OCI-M2 (cell line): ENCODE results near the gene PIK3CA.
"Not testable (repeated sequence)": the region's sequence is repeated elsewhere in the genome, so short reads cannot be mapped to it uniquely, and the experiment has no call there.

Experiments
- DNase-seq: peaks from one replicate; lab custom pipeline; 2025; ENCODE audit not compliant: unreplicated experiment; lab: John Stamatoyannopoulos, UW

Gene PIK3CA

GRCh38 chr3:179196098-179196497, 47.9 kb downstream of the PIK3CA start:
- no peak for DNase-seq

- DNase-seq = no peak
These were observed 48.5 kb downstream of the PIK3CA start for GRCh38 chr3:179196700-179197099.

GRCh38 chr3:179200790-179201189, 52.6 kb downstream of the PIK3CA start:
- no peak for DNase-seq

GRCh38 chr3:179215550-179215949, 67.4 kb downstream of the PIK3CA start:
- DNase-seq = not testable (repeated sequence)

- DNase-seq = not testable (repeated sequence)
These were observed 70.1 kb downstream of the PIK3CA start for GRCh38 chr3:179218213-179218612.

GRCh38 chr3:179223548-179223947, 75.4 kb downstream of the PIK3CA start:
- DNase-seq = no peak

GRCh38 chr3:179224584-179224983, 76.4 kb downstream of the PIK3CA start:
- DNase-seq = no peak

GRCh38 chr3:179227349-179227748, 79.2 kb downstream of the PIK3CA start:
- DNase-seq = no peak

GRCh38 chr3:179229177-179229576, 81.0 kb downstream of the PIK3CA start:
- DNase-seq = no peak

- DNase-seq = no peak
These were observed 84.9 kb downstream of the PIK3CA start for GRCh38 chr3:179233043-179233442.

- DNase-seq = no peak
These were observed 86.0 kb downstream of the PIK3CA start for GRCh38 chr3:179234199-179234598.

- no peak for DNase-seq
These were observed 88.6 kb downstream of the PIK3CA start for GRCh38 chr3:179236669-179237301.

GRCh38 chr3:179240299-179240698, 92.1 kb downstream of the PIK3CA start:
- DNase-seq = not testable (repeated sequence)

- not testable (repeated sequence) for DNase-seq
These were observed 94.7 kb downstream of the PIK3CA start for GRCh38 chr3:179242859-179243258.

- DNase-seq = no peak
These were observed 96.7 kb downstream of the PIK3CA start for GRCh38 chr3:179244878-179245277.

- DNase-seq = no peak
These were observed 99.3 kb downstream of the PIK3CA start for GRCh38 chr3:179247289-179248015.

- DNase-seq = no peak
These were observed 102.8 kb downstream of the PIK3CA start, which contains the start of gene KCNMB3 for GRCh38 chr3:179250803-179251476. TSS of gene KCNMB3 (minus strand) at chr3:179251114. CDS start at chr3:179250990, 124 bp downstream.

- no peak for DNase-seq
These were observed 108.7 kb downstream of the PIK3CA start for GRCh38 chr3:179256813-179257212.

- not testable (repeated sequence) for DNase-seq
These were observed 109.6 kb downstream of the PIK3CA start for GRCh38 chr3:179257742-179258141.

- DNase-seq = no peak
These were observed 110.7 kb downstream of the PIK3CA start for GRCh38 chr3:179258820-179259219.

GRCh38 chr3:179259959-179260756, 112.0 kb downstream of the PIK3CA start:
- DNase-seq = not testable (repeated sequence)
